ENCODE data around the gene LILRA1.

- TF ChIP-seq POLR2A (IDR thresholded peaks at IDR 0.05; ENCODE audit: low read length) = no peak
- no peak for TF ChIP-seq GATA1 (IDR thresholded peaks at IDR 0.05; ENCODE audit: low read depth, low read length)
Observed at GRCh38 chr19:54620464-54620863, 27.0 kb downstream of the LILRA1 start.

All from erythroblast (primary cell).